Measurements from ENCODE around the gene EIF3J.
"Not testable (repeated sequence)": the region's sequence is repeated elsewhere in the genome, so short reads cannot be mapped to it uniquely, and the experiment has no call there.

EIF3J gene

GRCh38 chr15:44536962-44537734 lies at the start of gene EIF3J:
Gene EIF3J (plus strand): TSS chr15:44537147. CDS start chr15:44537195, 48 bp downstream.
- peak; percentile 83 for DNase-seq (ENCODE audit: low read depth)

- no peak for DNase-seq (ENCODE audit: low read depth)
These were observed 47.5 kb upstream of the EIF3J start for GRCh38 chr15:44489464-44489863.

GRCh38 chr15:44490622-44491021 lies 46.3 kb upstream of the EIF3J start:
- DNase-seq (ENCODE audit: low read depth): no peak

GRCh38 chr15:44492040-44492439 lies 44.9 kb upstream of the EIF3J start:
- no peak for DNase-seq (ENCODE audit: low read depth)

GRCh38 chr15:44492672-44493071 lies 44.3 kb upstream of the EIF3J start:
- no peak for DNase-seq (ENCODE audit: low read depth)

- DNase-seq (ENCODE audit: low read depth): no peak
These were observed 41.4 kb upstream of the EIF3J start for GRCh38 chr15:44495562-44495961.

- DNase-seq (ENCODE audit: low read depth): no peak
These were observed 36.4 kb upstream of the EIF3J start for GRCh38 chr15:44500555-44500954.

- DNase-seq (ENCODE audit: low read depth): no peak
These were observed 35.1 kb upstream of the EIF3J start for GRCh38 chr15:44501768-44502366.

GRCh38 chr15:44516436-44516835 lies 20.5 kb upstream of the EIF3J start:
- DNase-seq (ENCODE audit: low read depth): no peak

- DNase-seq (ENCODE audit: low read depth): no peak
These were observed 17.4 kb upstream of the EIF3J start for GRCh38 chr15:44519537-44519936.

- no peak for DNase-seq (ENCODE audit: low read depth)
These were observed 11.9 kb upstream of the EIF3J start for GRCh38 chr15:44525018-44525417.

GRCh38 chr15:44527241-44527640 lies 9.7 kb upstream of the EIF3J start:
- no peak for DNase-seq (ENCODE audit: low read depth)

GRCh38 chr15:44529864-44530604 lies 6.9 kb upstream of the EIF3J start:
- DNase-seq (ENCODE audit: low read depth): no peak

- no peak for DNase-seq (ENCODE audit: low read depth)
These were observed 6.3 kb upstream of the EIF3J start for GRCh38 chr15:44530653-44531052.

GRCh38 chr15:44532275-44532674 lies 4.7 kb upstream of the EIF3J start:
- DNase-seq (ENCODE audit: low read depth): not testable (repeated sequence)

- no peak for DNase-seq (ENCODE audit: low read depth)
These were observed 4.3 kb upstream of the EIF3J start for GRCh38 chr15:44532689-44533088.

GRCh38 chr15:44535092-44535491 lies 1.9 kb upstream of the EIF3J start:
- DNase-seq (ENCODE audit: low read depth): no peak

GRCh38 chr15:44535523-44536301 lies 1.2 kb upstream of the EIF3J start:
- no peak for DNase-seq (ENCODE audit: low read depth)

GRCh38 chr15:44536302-44536961 lies 515 bp upstream of the EIF3J start:
- no peak for DNase-seq (ENCODE audit: low read depth)

- no peak for DNase-seq (ENCODE audit: low read depth)
These were observed 841 bp downstream of the EIF3J start for GRCh38 chr15:44537735-44538240.

- DNase-seq (ENCODE audit: low read depth): no peak
These were observed 4.5 kb downstream of the EIF3J start for GRCh38 chr15:44541282-44541958.
